OCI-LY1 (cell line): ENCODE data around the gene DOCK10.

Experiments
- H2AFZ ChIP-seq: fragments of 200-600 bp; sonication (generic), shearing (Covaris generic); 2 replicates; pipeline ENCODE4 v1.6.0; 2014; ENCODE audit warnings: antibody characterized with exemption, mild to moderate bottlenecking, low read length
- H3F3A ChIP-seq: fragments of 200-600 bp; sonication (generic), shearing (Covaris generic); 2 replicates; pipeline ENCODE4 v1.6.0; 2014; ENCODE audit warnings: mild to moderate bottlenecking, antibody characterized with exemption, low read length, moderate library complexity; ENCODE audit not compliant: insufficient read depth
- H3K27ac ChIP-seq: fragments of 200-600 bp; sonication (generic); 2 replicates; pipeline ENCODE4 v1.5.1; 2014; ENCODE audit warnings: low read length, mixed run types, mild to moderate bottlenecking, low read depth; ENCODE audit not compliant: poor library complexity, severe bottlenecking
- H3K27me3 ChIP-seq: fragments of 200-600 bp; sonication (generic); 2 replicates; pipeline ENCODE4 v1.6.0; 2014; ENCODE audit warnings: antibody characterized with exemption, mild to moderate bottlenecking, low read length, moderate library complexity; ENCODE audit not compliant: insufficient read depth
- H3K36me3 ChIP-seq: fragments of 200-600 bp; sonication (generic); 2 replicates; pipeline ENCODE4 v1.6.1; 2014; ENCODE audit warnings: mild to moderate bottlenecking, antibody characterized with exemption, low read length, moderate library complexity, mixed read lengths; ENCODE audit not compliant: insufficient read depth
- H3K4me1 ChIP-seq: fragments of 200-600 bp; sonication (generic); 2 replicates; pipeline ENCODE4 v1.5.1; 2014; ENCODE audit warnings: mild to moderate bottlenecking, low read length, moderate library complexity; ENCODE audit not compliant: insufficient read depth, severe bottlenecking
- H3K4me2 ChIP-seq: fragments of 200-600 bp; sonication (generic), shearing (Covaris generic); 2 replicates; pipeline ENCODE4 v1.6.1; 2014; ENCODE audit warnings: low read length
- H3K4me3 ChIP-seq: fragments of 200-600 bp; sonication (generic); 2 replicates; pipeline ENCODE4 v1.5.1; 2014; ENCODE audit warnings: low read length, low read depth, mild to moderate bottlenecking, mixed read lengths; ENCODE audit not compliant: poor library complexity, severe bottlenecking
- H3K79me2 ChIP-seq: fragments of 200-600 bp; shearing (Covaris generic); 2 replicates; pipeline ENCODE4 v1.6.1; 2016; ENCODE audit warnings: mixed run types, low read length, mixed read lengths; ENCODE audit not compliant: insufficient read depth
- H3K9ac ChIP-seq: fragments of 200-600 bp; sonication (generic), shearing (Covaris generic); 2 replicates; pipeline ENCODE4 v1.6.1; 2014; ENCODE audit warnings: mild to moderate bottlenecking, low read length, mixed read lengths
- H3K9me2 ChIP-seq: fragments of 200-600 bp; sonication (generic), shearing (Covaris generic); 2 replicates; pipeline ENCODE4 v1.6.1; 2014; ENCODE audit warnings: low read depth, mild to moderate bottlenecking, low read length, mixed read lengths
- H3K9me3 ChIP-seq: fragments of 200-600 bp; shearing (Covaris generic); 2 replicates; pipeline ENCODE4 v1.6.1; 2014; ENCODE audit warnings: low read length, mixed read lengths
- H4K20me1 ChIP-seq: fragments of 200-600 bp; sonication (generic), shearing (Covaris generic); 2 replicates; pipeline ENCODE4 v1.6.0; 2016; ENCODE audit warnings: mild to moderate bottlenecking, low read length; ENCODE audit not compliant: insufficient read depth
- CTCF ChIP-seq: fragments of 200-600 bp; sonication (generic), shearing (Covaris generic); IDR thresholded peaks from 2 replicates; pipeline ENCODE4 v1.5.1; 2017; ENCODE audit warnings: mild to moderate bottlenecking, antibody characterized with exemption, low read length, moderate library complexity, mixed read lengths
- EZH2 ChIP-seq: fragments of 200-600 bp; sonication (generic), shearing (Covaris generic); IDR thresholded peaks from 2 replicates; pipeline ENCODE4 v1.8.0; 2017; ENCODE audit warnings: borderline replicate concordance, mixed run types, mild to moderate bottlenecking, antibody characterized with exemption, low read length, moderate library complexity, mixed read lengths

The DOCK10 gene

GRCh38 chr2:224875841-224876240, 166.4 kb downstream of the DOCK10 start:
- no peak overlapping the region for H3K27ac ChIP-seq
- H3K9me2 ChIP-seq = no peaks in the 10 kb centered on the region
- H3K4me1 ChIP-seq = peaks cover 14% of the 10 kb centered on the region
- H3K4me2 ChIP-seq = no peak overlapping the region
- no peaks in the 10 kb centered on the region for H3K9me3 ChIP-seq
- no peaks in the 10 kb centered on the region for H3K36me3 ChIP-seq
- no peaks in the 10 kb centered on the region for H4K20me1 ChIP-seq
- TF ChIP-seq EZH2 (no peak), CTCF (no peak)
- no peaks in the 10 kb centered on the region for H3F3A ChIP-seq
- no peak overlapping the region for H3K4me3 ChIP-seq
- H3K9ac ChIP-seq = no peak overlapping the region
- no peaks in the 10 kb centered on the region for H3K27me3 ChIP-seq
- H3K79me2 ChIP-seq = no peaks in the 10 kb centered on the region
- no peak overlapping the region for H2AFZ ChIP-seq

- TF ChIP-seq EZH2 = no peak
- no peak for TF ChIP-seq CTCF
- no peak overlapping the region for H3K4me2 ChIP-seq
- H3K79me2 ChIP-seq = no peaks in the 10 kb centered on the region
- H3K9me3 ChIP-seq = no peaks in the 10 kb centered on the region
- H3K4me1 ChIP-seq = peaks cover 14% of the 10 kb centered on the region
- no peaks in the 10 kb centered on the region for H3K36me3 ChIP-seq
- no peaks in the 10 kb centered on the region for H3K27me3 ChIP-seq
- no peak overlapping the region for H2AFZ ChIP-seq
- no peak overlapping the region for H3K9ac ChIP-seq
- no peaks in the 10 kb centered on the region for H3F3A ChIP-seq
- no peak overlapping the region for H3K4me3 ChIP-seq
- H3K27ac ChIP-seq = no peak overlapping the region
- no peaks in the 10 kb centered on the region for H3K9me2 ChIP-seq
- no peaks in the 10 kb centered on the region for H4K20me1 ChIP-seq
These were observed 167.1 kb downstream of the DOCK10 start for GRCh38 chr2:224875153-224875552.

- Histone ChIP-seq H2AFZ (no peak overlapping the region), H3K9me2 (no peaks in the 10 kb centered on the region), H3K27ac (no peak overlapping the region), H3K79me2 (no peaks in the 10 kb centered on the region), H3K4me3 (no peak overlapping the region), H3K9me3 (no peaks in the 10 kb centered on the region), H3K27me3 (no peaks in the 10 kb centered on the region), H3K4me2 (no peak overlapping the region), H3K36me3 (no peaks in the 10 kb centered on the region), H3F3A (no peaks in the 10 kb centered on the region), H4K20me1 (no peaks in the 10 kb centered on the region), H3K4me1 (peaks cover 13% of the 10 kb centered on the region), H3K9ac (no peak overlapping the region)
- no peak for TF ChIP-seq EZH2
- TF ChIP-seq CTCF = no peak
These were observed 170.5 kb downstream of the DOCK10 start for GRCh38 chr2:224871813-224872212.
